WTC11 (cell line): ENCODE data around the gene DNAH8. TPM values are rescaled to one million over a fixed set of nuclear protein-coding genes. Genes with fewer than 3 reads are reported as not detected.

ENCODE experiments used
- ATAC-seq: fragments of 200-7000 bp; cut with Tn5 transposase; 2 replicates; pipeline ENCODE4 v1.10.0; 2021; ENCODE audit warnings: mild to moderate bottlenecking, moderate library complexity
- CTCF ChIA-PET: fragments of 300-600 bp; sonication (Branson Sonifier 250); formaldehyde crosslinking; loops from one replicate; lab custom pipeline; 2021; ENCODE audit warnings: antibody characterized with exemption; lab: Charles Lee
- POLR2A ChIA-PET: fragments of 350-600 bp; sonication (Branson Sonifier 250); formaldehyde crosslinking; loops from one replicate; lab custom pipeline; 2021; ENCODE audit warnings: antibody characterized with exemption; lab: Charles Lee
- DNase-seq: peaks from one replicate; pipeline ENCODE4 v3.0.0; 2021; ENCODE audit warnings: low spot score
- H3K27ac Mint-ChIP-seq: 2 replicates; pipeline ENCODE4 v1.8.0; 2021; ENCODE audit warnings: mixed read lengths
- H3K27me3 Mint-ChIP-seq: 2 replicates; pipeline ENCODE4 v1.8.0; 2021; ENCODE audit warnings: low read depth, mild to moderate bottlenecking, moderate library complexity, mixed read lengths
- H3K36me3 Mint-ChIP-seq: 2 replicates; pipeline ENCODE4 v1.8.0; 2021; ENCODE audit warnings: mixed read lengths
- H3K4me1 Mint-ChIP-seq: 2 replicates; pipeline ENCODE4 v1.8.0; 2022; ENCODE audit warnings: mixed read lengths
- H3K4me3 Mint-ChIP-seq: 2 replicates; pipeline ENCODE4 v1.8.0; 2021; ENCODE audit warnings: mild to moderate bottlenecking, moderate library complexity, mixed read lengths
- H3K9me3 Mint-ChIP-seq: 2 replicates; pipeline ENCODE4 v1.8.0; 2021; ENCODE audit warnings: mixed read lengths
- CREB1 ChIP-seq: sonication (generic); formaldehyde crosslinking; IDR thresholded peaks from 2 replicates; pipeline ENCODE4 v1.8.0; 2023; ENCODE audit warnings: mild to moderate bottlenecking, missing genetic modification reagents
- ESRRA ChIP-seq: sonication (generic); formaldehyde crosslinking; IDR thresholded peaks from 2 replicates; pipeline ENCODE4 v1.8.1; 2022; ENCODE audit warnings: mild to moderate bottlenecking, missing genetic modification reagents, borderline replicate concordance
- FOXP1 ChIP-seq: sonication (generic); formaldehyde crosslinking; IDR thresholded peaks from 2 replicates; pipeline ENCODE4 v1.8.0; 2022; ENCODE audit warnings: missing genetic modification reagents, mild to moderate bottlenecking, moderate library complexity, borderline replicate concordance
- GTF2I ChIP-seq: fragments of 250-450 bp; sonication (Bioruptor Pico); conservative IDR thresholded peaks from 2 replicates; pipeline ENCODE4 v1.4.0; 2021; ENCODE audit warnings: mild to moderate bottlenecking
- HMGA2 ChIP-seq: fragments of 250-450 bp; sonication (Bioruptor Pico); IDR thresholded peaks from 2 replicates; pipeline ENCODE4 v1.4.0; 2021; ENCODE audit warnings: mild to moderate bottlenecking, moderate library complexity
- KAT7 ChIP-seq: sonication (generic); formaldehyde crosslinking; IDR thresholded peaks from 2 replicates; pipeline ENCODE4 v1.8.1; 2023; ENCODE audit warnings: missing genetic modification reagents, mild to moderate bottlenecking, borderline replicate concordance
- NFATC4 ChIP-seq: fragments of 250-450 bp; sonication (Bioruptor Pico); IDR thresholded peaks from 2 replicates; pipeline ENCODE4 v1.9.0; 2021; ENCODE audit warnings: mild to moderate bottlenecking
- NFYB ChIP-seq: sonication (generic); formaldehyde crosslinking; conservative IDR thresholded peaks from 2 replicates; pipeline ENCODE4 v1.8.0; 2022; ENCODE audit warnings: low read depth, missing genetic modification reagents
- NR3C1 ChIP-seq: sonication (generic); formaldehyde crosslinking; conservative IDR thresholded peaks from 2 replicates; pipeline ENCODE4 v1.8.1; 2023; ENCODE audit warnings: low read depth, mild to moderate bottlenecking, missing genetic modification reagents
- SP1 ChIP-seq: sonication (generic); formaldehyde crosslinking; conservative IDR thresholded peaks from 2 replicates; pipeline ENCODE4 v1.8.1; 2022; ENCODE audit warnings: missing genetic modification reagents
- ZNF121 ChIP-seq: sonication (generic); formaldehyde crosslinking; IDR thresholded peaks from 2 replicates; pipeline ENCODE4 v1.8.0; 2023; ENCODE audit warnings: missing genetic modification reagents
- ZNF232 ChIP-seq: sonication (generic); formaldehyde crosslinking; IDR thresholded peaks from 2 replicates; pipeline ENCODE4 v1.8.0; 2022; ENCODE audit warnings: mild to moderate bottlenecking, missing genetic modification reagents
- ZNF317 ChIP-seq: sonication (generic); formaldehyde crosslinking; IDR thresholded peaks from 2 replicates; pipeline ENCODE4 v1.8.1; 2023; ENCODE audit warnings: low read depth, mild to moderate bottlenecking, moderate library complexity, missing genetic modification reagents, borderline replicate concordance
- ZNF396 ChIP-seq: fragments of 250-450 bp; sonication (Bioruptor Pico); IDR thresholded peaks from 2 replicates; pipeline ENCODE4 v1.8.0; 2021; ENCODE audit warnings: mild to moderate bottlenecking, moderate library complexity, borderline replicate concordance
- total RNA-seq: library from RNA; stranded (reverse); gene quantifications from 3 replicates; pipeline ENCODE4 v1.2.3, GENCODE V29; 2021
- TF ChIP-seq, protein P1 (sequence below): sonication (generic); formaldehyde crosslinking; conservative IDR thresholded peaks from 2 replicates; pipeline ENCODE4 v1.8.1; 2022; ENCODE audit warnings: mild to moderate bottlenecking, missing genetic modification reagents
- TF ChIP-seq, protein P2 (sequence below): fragments of 250-450 bp; sonication (Bioruptor Pico); IDR thresholded peaks from 2 replicates; pipeline ENCODE4 v1.9.0; 2021; ENCODE audit warnings: mild to moderate bottlenecking
- TF ChIP-seq, protein P3 (sequence below): sonication (generic); formaldehyde crosslinking; conservative IDR thresholded peaks from 2 replicates; pipeline ENCODE4 v1.8.1; 2023; ENCODE audit warnings: mild to moderate bottlenecking, low read depth, missing genetic modification reagents, moderate library complexity
- TF ChIP-seq, protein P4 (sequence below): sonication (generic); formaldehyde crosslinking; IDR thresholded peaks from 2 replicates; pipeline ENCODE4 v1.8.1; 2023; ENCODE audit warnings: mild to moderate bottlenecking, missing genetic modification reagents
- TF ChIP-seq, protein P5 (sequence below): sonication (generic); formaldehyde crosslinking; IDR thresholded peaks from 2 replicates; pipeline ENCODE4 v1.8.1; 2022; ENCODE audit warnings: missing genetic modification reagents, borderline replicate concordance
- TF ChIP-seq, protein P6 (sequence below): fragments of 250-450 bp; sonication (Bioruptor Pico); IDR thresholded peaks from 2 replicates; pipeline ENCODE4 v1.9.0; 2021; ENCODE audit warnings: moderate library complexity, mild to moderate bottlenecking, inconsistent platforms, borderline replicate concordance
- TF ChIP-seq, protein P7 (sequence below): fragments of 250-450 bp; sonication (Bioruptor Pico); IDR thresholded peaks from 2 replicates; pipeline ENCODE4 v1.8.0; 2021; ENCODE audit warnings: mild to moderate bottlenecking

DNAH8 gene
- total RNA-seq, 1 experiment from 2014 or later = 0.02 TPM

DNA sequence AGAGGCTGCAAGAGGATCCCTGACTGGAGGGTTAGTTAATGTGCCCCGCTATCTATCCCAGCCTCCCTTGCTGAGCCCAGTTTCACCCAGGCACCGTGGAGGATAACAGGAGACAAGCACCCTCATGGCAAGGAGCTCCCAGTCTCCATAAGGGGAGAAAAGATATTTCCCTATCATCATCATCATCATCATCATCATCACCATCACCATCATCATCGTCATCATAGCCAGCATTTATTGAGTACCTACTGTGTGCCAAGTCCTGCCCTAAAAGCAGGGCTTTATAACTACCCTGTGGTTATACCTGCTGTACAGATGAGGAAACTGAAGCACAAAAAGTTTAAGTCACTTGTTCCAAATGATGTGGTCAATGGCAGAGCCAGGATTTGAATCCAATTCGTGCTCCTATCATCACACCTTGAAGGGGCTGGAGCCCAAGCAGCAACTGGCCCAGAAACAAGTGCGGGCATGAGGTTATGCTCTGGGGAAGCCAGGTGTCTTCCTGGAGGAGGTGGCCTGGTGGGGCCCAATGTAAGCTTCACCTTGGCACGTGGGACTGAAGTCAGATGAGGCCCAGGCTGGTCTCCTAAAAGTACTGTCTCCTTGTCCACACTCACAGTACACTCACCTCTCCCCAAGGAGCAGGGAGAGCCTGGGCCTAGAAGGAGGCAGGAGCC lies 343.5 kb downstream of the DNAH8 start:
- POLR2A ChIA-PET = no interaction called here

DNA sequence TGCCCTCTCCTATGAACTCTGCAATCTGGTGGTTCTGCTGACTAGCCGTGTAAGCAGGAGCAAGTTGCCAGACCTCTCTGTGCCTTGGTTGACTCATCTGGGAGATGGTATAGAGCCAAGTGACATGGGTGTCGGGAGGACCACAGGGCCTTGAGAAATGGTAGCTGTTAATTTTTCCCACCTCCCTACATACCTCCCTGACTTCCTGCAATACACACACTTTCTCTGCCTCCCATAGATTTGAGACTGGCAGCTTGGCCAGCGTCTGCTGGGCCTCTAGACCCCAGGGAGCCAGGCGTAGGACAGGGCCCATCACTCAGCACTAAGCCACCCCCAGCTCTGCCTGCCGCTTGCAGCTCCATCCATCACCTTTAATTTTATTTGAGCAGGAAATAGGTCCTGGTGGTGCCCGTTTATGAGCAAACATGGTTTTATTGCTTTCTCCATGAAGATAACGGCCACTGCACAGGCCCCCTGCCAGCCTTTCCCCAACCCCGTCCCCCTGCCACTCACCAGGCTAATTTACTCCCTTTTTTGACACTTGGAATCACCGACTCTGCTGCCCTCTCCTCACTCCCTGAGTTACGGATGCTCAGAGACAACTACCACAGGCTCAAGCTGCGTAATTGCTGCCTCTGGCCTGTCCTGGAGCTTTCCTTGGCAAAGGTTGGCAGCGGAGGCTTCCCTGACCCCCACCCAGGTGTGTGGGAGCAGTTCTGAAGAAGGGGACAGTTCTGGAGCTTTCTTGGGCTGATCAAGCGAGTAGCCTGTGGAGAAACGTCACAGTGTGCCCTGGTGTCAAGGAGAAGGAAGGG lies 344.6 kb downstream of the DNAH8 start:
- ATAC-seq (no peak), DNase-seq (no peak)
- CTCF ChIA-PET = interaction anchor here (0.7 to 2.7 kb wide), 2 partner anchors 30 to 63 kb away, joined by 3 to 11 read pairs; no protein-coding TSS in a partner anchor
- no peak overlapping the region for H3K4me3 Mint-ChIP-seq
- H3K9me3 Mint-ChIP-seq = no peaks in the 10 kb centered on the region
- TF ChIP-seq ZNF396 (CRISPR knock-in tag) (no peak), NR3C1 (CRISPR knock-in tag) (no peak)
- TF ChIP-seq, protein P1, sequence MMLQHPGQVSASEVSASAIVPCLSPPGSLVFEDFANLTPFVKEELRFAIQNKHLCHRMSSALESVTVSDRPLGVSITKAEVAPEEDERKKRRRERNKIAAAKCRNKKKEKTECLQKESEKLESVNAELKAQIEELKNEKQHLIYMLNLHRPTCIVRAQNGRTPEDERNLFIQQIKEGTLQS (CRISPR knock-in tag) = no peak
- TF ChIP-seq, protein P2, sequence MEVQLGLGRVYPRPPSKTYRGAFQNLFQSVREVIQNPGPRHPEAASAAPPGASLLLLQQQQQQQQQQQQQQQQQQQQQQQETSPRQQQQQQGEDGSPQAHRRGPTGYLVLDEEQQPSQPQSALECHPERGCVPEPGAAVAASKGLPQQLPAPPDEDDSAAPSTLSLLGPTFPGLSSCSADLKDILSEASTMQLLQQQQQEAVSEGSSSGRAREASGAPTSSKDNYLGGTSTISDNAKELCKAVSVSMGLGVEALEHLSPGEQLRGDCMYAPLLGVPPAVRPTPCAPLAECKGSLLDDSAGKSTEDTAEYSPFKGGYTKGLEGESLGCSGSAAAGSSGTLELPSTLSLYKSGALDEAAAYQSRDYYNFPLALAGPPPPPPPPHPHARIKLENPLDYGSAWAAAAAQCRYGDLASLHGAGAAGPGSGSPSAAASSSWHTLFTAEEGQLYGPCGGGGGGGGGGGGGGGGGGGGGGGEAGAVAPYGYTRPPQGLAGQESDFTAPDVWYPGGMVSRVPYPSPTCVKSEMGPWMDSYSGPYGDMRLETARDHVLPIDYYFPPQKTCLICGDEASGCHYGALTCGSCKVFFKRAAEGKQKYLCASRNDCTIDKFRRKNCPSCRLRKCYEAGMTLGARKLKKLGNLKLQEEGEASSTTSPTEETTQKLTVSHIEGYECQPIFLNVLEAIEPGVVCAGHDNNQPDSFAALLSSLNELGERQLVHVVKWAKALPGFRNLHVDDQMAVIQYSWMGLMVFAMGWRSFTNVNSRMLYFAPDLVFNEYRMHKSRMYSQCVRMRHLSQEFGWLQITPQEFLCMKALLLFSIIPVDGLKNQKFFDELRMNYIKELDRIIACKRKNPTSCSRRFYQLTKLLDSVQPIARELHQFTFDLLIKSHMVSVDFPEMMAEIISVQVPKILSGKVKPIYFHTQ (CRISPR knock-in tag) = no peak
- no peaks in the 10 kb centered on the region; the same call in 1 of the 2 replicates for H3K4me1 Mint-ChIP-seq
- H3K36me3 Mint-ChIP-seq = no peaks in the 10 kb centered on the region
- POLR2A ChIA-PET = interaction anchor here (0.6 kb wide), 1 partner anchor 1568 kb away, joined by 3 read pairs; no protein-coding TSS in a partner anchor
- H3K27ac Mint-ChIP-seq = no peak overlapping the region
- H3K27me3 Mint-ChIP-seq = no peaks in the 10 kb centered on the region

More for the DNA sequence above, 343.5 kb downstream of the DNAH8 start:
- ATAC-seq (no peak), DNase-seq (no peak)
- no peak for TF ChIP-seq ZNF232
- TF ChIP-seq, protein P3, sequence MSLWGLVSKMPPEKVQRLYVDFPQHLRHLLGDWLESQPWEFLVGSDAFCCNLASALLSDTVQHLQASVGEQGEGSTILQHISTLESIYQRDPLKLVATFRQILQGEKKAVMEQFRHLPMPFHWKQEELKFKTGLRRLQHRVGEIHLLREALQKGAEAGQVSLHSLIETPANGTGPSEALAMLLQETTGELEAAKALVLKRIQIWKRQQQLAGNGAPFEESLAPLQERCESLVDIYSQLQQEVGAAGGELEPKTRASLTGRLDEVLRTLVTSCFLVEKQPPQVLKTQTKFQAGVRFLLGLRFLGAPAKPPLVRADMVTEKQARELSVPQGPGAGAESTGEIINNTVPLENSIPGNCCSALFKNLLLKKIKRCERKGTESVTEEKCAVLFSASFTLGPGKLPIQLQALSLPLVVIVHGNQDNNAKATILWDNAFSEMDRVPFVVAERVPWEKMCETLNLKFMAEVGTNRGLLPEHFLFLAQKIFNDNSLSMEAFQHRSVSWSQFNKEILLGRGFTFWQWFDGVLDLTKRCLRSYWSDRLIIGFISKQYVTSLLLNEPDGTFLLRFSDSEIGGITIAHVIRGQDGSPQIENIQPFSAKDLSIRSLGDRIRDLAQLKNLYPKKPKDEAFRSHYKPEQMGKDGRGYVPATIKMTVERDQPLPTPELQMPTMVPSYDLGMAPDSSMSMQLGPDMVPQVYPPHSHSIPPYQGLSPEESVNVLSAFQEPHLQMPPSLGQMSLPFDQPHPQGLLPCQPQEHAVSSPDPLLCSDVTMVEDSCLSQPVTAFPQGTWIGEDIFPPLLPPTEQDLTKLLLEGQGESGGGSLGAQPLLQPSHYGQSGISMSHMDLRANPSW (CRISPR knock-in tag) = no peak
- TF ChIP-seq, protein P4, sequence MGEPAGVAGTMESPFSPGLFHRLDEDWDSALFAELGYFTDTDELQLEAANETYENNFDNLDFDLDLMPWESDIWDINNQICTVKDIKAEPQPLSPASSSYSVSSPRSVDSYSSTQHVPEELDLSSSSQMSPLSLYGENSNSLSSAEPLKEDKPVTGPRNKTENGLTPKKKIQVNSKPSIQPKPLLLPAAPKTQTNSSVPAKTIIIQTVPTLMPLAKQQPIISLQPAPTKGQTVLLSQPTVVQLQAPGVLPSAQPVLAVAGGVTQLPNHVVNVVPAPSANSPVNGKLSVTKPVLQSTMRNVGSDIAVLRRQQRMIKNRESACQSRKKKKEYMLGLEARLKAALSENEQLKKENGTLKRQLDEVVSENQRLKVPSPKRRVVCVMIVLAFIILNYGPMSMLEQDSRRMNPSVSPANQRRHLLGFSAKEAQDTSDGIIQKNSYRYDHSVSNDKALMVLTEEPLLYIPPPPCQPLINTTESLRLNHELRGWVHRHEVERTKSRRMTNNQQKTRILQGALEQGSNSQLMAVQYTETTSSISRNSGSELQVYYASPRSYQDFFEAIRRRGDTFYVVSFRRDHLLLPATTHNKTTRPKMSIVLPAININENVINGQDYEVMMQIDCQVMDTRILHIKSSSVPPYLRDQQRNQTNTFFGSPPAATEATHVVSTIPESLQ (CRISPR knock-in tag) = no peak
- TF ChIP-seq NFYB (CRISPR knock-in tag) = no peak
- TF ChIP-seq, protein P5, sequence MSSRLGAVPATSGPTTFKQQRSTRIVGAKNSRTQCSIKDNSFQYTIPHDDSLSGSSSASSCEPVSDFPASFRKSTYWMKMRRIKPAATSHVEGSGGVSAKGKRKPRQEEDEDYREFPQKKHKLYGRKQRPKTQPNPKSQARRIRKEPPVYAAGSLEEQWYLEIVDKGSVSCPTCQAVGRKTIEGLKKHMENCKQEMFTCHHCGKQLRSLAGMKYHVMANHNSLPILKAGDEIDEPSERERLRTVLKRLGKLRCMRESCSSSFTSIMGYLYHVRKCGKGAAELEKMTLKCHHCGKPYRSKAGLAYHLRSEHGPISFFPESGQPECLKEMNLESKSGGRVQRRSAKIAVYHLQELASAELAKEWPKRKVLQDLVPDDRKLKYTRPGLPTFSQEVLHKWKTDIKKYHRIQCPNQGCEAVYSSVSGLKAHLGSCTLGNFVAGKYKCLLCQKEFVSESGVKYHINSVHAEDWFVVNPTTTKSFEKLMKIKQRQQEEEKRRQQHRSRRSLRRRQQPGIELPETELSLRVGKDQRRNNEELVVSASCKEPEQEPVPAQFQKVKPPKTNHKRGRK (CRISPR knock-in tag) = no peak
- TF ChIP-seq FOXP1 (CRISPR knock-in tag) = no peak
- TF ChIP-seq, protein P6, sequence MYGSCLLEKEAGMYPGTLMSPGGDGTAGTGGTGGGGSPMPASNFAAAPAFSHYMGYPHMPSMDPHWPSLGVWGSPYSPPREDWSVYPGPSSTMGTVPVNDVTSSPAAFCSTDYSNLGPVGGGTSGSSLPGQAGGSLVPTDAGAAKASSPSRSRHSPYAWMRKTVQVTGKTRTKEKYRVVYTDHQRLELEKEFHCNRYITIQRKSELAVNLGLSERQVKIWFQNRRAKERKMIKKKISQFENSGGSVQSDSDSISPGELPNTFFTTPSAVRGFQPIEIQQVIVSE (CRISPR knock-in tag) = no peak
- TF ChIP-seq NFATC4 (CRISPR knock-in tag) = no peak
- no peak for TF ChIP-seq ZNF317 (CRISPR knock-in tag)
- no peak for TF ChIP-seq GTF2I (CRISPR knock-in tag)
- no peak for TF ChIP-seq KAT7 (CRISPR knock-in tag)
- TF ChIP-seq, protein P7, sequence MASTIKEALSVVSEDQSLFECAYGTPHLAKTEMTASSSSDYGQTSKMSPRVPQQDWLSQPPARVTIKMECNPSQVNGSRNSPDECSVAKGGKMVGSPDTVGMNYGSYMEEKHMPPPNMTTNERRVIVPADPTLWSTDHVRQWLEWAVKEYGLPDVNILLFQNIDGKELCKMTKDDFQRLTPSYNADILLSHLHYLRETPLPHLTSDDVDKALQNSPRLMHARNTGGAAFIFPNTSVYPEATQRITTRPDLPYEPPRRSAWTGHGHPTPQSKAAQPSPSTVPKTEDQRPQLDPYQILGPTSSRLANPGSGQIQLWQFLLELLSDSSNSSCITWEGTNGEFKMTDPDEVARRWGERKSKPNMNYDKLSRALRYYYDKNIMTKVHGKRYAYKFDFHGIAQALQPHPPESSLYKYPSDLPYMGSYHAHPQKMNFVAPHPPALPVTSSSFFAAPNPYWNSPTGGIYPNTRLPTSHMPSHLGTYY (CRISPR knock-in tag) = no peak
- TF ChIP-seq ESRRA (CRISPR knock-in tag) = no peak
- no peak for TF ChIP-seq HMGA2
- TF ChIP-seq CREB1 (CRISPR knock-in tag) = no peak
- TF ChIP-seq SP1 (CRISPR knock-in tag) = no peak
- TF ChIP-seq ZNF121 = no peak
- Mint-ChIP-seq H3K4me1 (peaks cover 11% of the 10 kb centered on the region), H3K9me3 (no peaks in the 10 kb centered on the region), H3K27me3 (no peaks in the 10 kb centered on the region), H3K4me3 (no peak overlapping the region), H3K36me3 (no peaks in the 10 kb centered on the region), H3K27ac (no peak overlapping the region)
- CTCF ChIA-PET = no interaction called here
